Astrocyte (in vitro differentiated cells and primary cell): ENCODE results near the gene TAF1C.

Source experiments
- CTCF ChIP-seq: IDR thresholded peaks from 2 replicates; pipeline ENCODE4 v1.5.1; 2011; ENCODE audit warnings: low read depth, mild to moderate bottlenecking, inconsistent platforms, low read length, moderate library complexity; ENCODE audit not compliant: insufficient read depth
- EZH2 ChIP-seq: IDR thresholded peaks from 2 replicates; pipeline ENCODE4 v1.6.1; 2012; ENCODE audit warnings: mild to moderate bottlenecking, low read length, inconsistent platforms; ENCODE audit not compliant: insufficient read depth

GRCh38 chr16:84161801-84162200 lies 25.1 kb downstream of the TAF1C start:
- TF ChIP-seq EZH2 (no peak), CTCF (no peak)
